AG04449 (cell line): ENCODE data around the gene UNC13A.

ENCODE experiments used
- CTCF ChIA-PET: fragments of 350-600 bp; formaldehyde crosslinking; extraction: SDS; loops from one replicate; lab custom pipeline; 2021; ENCODE audit warnings: antibody characterized with exemption; lab: Yijun Ruan, JAX
- POLR2A ChIA-PET: fragments of 400-600, 350-600 bp; formaldehyde crosslinking; extraction: SDS; loops from one replicate; lab custom pipeline; 2020; ENCODE audit warnings: antibody characterized with exemption, inconsistent platforms; lab: Yijun Ruan, JAX
- DNase-seq: peaks from one replicate; pipeline ENCODE4 v3.0.0-alpha.2; 2010; ENCODE audit warnings: low read depth, low spot score
- H3K4me3 ChIP-seq: 2 replicates; pipeline ENCODE4 v1.5.1; 2011; ENCODE audit warnings: low read depth, mild to moderate bottlenecking, control low read depth, low read length
- TF ChIP-seq, protein P1 (sequence below): IDR thresholded peaks from one replicate; pipeline ENCODE4 v1.5.1; 2011; ENCODE audit warnings: mild to moderate bottlenecking, moderate library complexity, low read length, control low read depth, inconsistent platforms; ENCODE audit not compliant: insufficient read depth; ENCODE audit errors: missing control alignments

Gene UNC13A

DNA sequence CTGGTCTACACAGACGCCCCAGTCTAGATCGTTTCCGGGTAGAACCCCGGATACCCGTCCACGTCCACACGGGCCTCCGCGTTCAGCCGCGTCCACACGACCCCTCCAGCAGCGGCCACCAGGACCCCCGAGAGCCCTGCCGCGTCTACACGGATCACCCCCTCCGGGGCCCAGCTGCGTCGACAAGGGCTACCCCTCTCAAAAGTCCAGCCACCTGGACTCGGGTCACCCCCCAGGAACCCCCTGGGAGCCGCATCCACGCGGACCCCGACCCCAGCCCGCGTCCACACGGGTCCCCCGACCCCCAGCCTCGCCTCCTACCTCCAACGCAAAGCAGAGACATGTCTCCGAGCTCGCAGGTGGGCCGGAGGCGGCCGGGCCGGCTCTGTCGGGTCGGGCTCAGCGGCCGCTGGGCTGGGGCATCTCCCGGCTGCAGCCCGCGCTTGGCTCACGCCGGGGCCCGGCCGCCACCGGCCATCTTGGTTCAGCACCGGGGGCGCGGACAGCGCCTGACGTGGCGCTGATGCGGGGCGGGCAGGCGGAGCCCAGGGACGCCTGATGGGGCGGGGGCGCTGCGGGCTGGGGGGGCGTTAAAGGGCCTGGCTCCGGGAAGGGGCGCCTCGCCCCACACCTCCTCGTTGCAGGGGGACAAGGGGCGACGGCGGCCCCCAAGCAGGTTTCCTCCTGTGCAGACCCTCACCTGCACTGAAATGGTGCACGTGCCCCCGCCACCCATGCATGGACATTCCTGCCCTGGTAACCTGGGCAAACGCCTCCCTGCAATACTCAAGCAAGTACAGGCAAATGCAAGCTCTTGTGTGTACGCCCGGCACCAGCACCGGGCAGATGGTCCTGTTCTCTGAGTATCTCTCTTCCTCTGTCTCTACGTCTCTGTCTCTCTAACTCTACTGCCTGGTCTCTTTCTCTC is at the start of gene UNC13A:
UNC13A (minus strand) TSS at position 498 of the 928 bp plus-strand sequence; CDS start at position 343, 155 bp downstream.
- TF ChIP-seq, protein P1, sequence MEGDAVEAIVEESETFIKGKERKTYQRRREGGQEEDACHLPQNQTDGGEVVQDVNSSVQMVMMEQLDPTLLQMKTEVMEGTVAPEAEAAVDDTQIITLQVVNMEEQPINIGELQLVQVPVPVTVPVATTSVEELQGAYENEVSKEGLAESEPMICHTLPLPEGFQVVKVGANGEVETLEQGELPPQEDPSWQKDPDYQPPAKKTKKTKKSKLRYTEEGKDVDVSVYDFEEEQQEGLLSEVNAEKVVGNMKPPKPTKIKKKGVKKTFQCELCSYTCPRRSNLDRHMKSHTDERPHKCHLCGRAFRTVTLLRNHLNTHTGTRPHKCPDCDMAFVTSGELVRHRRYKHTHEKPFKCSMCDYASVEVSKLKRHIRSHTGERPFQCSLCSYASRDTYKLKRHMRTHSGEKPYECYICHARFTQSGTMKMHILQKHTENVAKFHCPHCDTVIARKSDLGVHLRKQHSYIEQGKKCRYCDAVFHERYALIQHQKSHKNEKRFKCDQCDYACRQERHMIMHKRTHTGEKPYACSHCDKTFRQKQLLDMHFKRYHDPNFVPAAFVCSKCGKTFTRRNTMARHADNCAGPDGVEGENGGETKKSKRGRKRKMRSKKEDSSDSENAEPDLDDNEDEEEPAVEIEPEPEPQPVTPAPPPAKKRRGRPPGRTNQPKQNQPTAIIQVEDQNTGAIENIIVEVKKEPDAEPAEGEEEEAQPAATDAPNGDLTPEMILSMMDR: no peak
- DNase-seq: no peak
- CTCF ChIA-PET: no interaction called here
- POLR2A ChIA-PET: no interaction called here
- H3K4me3 ChIP-seq: no peak within 1 kb of the TSS

DNA sequence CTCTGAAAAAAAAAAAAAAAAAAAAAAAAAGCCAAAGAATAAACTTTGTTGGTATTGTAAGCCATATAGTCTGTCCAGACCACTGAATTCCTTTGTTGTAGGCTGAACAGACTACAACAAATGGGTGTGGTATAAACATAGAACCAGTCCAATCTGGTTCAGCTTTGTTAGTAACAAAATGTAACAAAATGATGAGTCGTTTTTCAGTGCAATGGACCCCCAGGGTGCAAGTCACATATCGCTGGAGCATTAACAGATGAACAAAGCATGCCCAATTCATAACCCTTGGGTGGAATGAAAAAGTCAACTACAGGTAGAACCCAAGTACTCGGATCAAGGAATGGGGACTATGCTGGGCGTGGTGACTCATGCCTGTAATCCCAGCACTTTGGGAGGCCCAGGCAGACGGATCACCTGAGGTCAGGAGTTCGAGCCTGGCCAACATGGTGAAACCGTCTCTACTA is 49.6 kb upstream of the UNC13A start:
- DNase-seq: no peak
- TF ChIP-seq, protein P1: no peak
- no peak overlapping the region for H3K4me3 ChIP-seq
- CTCF ChIA-PET: no interaction called here
- POLR2A ChIA-PET: no interaction called here

DNA sequence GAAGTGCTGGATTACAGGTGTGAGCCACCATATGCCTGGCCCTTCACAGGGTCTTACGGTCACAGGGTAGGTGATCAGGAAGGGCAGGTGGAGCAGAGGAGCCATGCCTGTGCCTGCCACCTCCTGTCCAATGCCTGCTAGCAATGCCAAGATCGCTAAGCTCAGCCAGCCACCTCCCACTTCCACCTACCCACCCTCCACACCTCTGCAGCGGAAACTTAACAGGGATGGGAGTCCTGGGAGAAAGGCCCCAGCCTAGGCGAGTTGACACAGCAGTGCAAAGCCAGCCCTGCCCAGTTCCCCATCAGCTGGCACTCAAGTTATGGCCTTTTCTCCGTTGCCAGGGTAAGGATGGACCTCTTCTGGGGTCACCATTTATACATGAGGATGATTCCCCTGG is 47.3 kb upstream of the UNC13A start:
- ChIA-PET POLR2A (no interaction called here), CTCF (no interaction called here)
- no peak for DNase-seq
- H3K4me3 ChIP-seq: no peak overlapping the region
- TF ChIP-seq, protein P1: no peak

DNA sequence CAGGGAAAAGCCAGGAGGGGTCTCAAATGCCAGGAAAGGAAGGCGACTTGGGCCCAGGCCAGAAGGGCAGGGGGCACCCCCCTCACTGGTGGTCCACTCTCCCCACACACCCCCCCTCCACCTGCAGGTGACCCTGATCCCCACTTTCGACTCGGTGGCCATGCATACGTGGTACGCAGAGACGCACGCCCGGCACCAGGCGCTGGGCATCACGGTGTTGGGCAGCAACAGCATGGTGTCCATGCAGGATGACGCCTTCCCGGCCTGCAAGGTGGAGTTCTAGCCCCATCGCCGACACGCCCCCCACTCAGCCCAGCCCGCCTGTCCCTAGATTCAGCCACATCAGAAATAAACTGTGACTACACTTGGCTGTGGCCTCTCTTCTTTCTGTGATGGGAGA is 46.0 kb upstream of the UNC13A start:
- CTCF ChIA-PET: no interaction called here
- no peak for DNase-seq
- POLR2A ChIA-PET: no interaction called here
- TF ChIP-seq, protein P1: no peak
- no peak overlapping the region for H3K4me3 ChIP-seq

DNA sequence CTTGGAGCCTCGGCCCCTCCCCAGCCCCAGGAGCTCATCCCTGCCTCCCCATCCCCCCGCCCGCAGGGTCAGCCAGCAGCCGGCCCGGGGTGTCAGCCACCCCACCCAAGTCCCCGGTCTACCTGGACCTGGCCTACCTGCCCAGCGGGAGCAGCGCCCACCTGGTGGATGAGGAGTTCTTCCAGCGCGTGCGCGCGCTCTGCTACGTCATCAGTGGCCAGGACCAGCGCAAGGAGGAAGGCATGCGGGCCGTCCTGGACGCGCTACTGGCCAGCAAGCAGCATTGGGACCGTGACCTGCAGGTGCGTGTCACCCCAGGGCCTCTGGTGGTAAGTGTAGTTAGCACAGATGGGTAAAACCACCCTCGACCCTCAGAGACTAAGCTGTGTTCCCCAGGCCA is 45.0 kb upstream of the UNC13A start:
- H3K4me3 ChIP-seq: no peak overlapping the region
- TF ChIP-seq, protein P1: no peak
- POLR2A ChIA-PET: no interaction called here
- CTCF ChIA-PET: interaction anchor here (1.0 to 1.3 kb wide), 2 partner anchors 15 to 51 kb away, joined by 3 read pairs; no protein-coding TSS in a partner anchor
- DNase-seq: no peak

DNA sequence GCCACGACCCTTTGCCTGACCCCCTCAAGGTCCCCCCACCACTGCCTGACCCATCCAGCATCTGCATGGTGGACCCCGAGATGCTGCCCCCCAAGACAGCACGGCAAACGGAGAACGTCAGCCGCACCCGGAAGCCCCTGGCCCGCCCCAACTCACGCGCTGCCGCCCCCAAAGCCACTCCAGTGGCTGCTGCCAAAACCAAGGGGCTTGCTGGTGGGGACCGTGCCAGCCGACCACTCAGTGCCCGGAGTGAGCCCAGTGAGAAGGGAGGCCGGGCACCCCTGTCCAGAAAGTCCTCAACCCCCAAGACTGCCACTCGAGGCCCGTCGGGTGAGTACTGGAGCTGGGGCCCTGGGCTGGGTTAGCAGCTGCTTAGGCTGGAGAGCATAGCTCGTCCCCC is 39.7 kb upstream of the UNC13A start:
- H3K4me3 ChIP-seq: no peak overlapping the region
- CTCF ChIA-PET: interaction anchor here (1.0 kb wide), 1 partner anchor 38 kb away, joined by 3 read pairs; no protein-coding TSS in a partner anchor
- DNase-seq: no peak
- TF ChIP-seq, protein P1: no peak
- POLR2A ChIA-PET: no interaction called here
